ENCODE measurements around the gene NTN1. TPM values are rescaled to one million over a fixed set of nuclear protein-coding genes. Genes with fewer than 3 reads are reported as not detected.

The NTN1 gene
- total RNA-seq, 3 donors from 2014 or later, result 2.2 to 3.7 (median 3.3) TPM

GRCh38 chr17:9035249-9035648 is 13.9 kb downstream of the NTN1 start:
- no peak overlapping the region for H3K4me3 ChIP-seq

DNA sequence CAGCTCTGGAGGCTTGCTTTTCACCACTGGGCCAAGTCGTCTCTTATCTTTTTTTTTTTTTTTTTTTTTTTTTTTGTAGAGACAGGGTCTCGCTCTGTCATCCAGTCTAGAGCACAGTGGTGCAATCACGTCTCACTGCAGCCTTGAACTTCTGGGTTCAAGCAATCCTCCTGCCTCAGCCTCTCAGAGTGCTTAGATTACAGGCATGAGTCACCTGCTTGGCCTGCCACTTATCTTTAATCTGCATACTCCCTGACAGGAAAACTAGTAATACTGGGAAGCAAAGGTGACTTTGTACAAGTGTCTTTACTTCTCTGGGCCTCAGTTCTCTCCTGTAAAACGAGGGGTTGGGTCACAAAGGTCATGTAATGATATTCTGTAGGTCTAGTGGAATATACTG is 15.0 kb downstream of the NTN1 start:
- no peaks in the 10 kb centered on the region for H3K4me1 ChIP-seq
- intact Hi-C loops (cut with DNase I; ENCODE audit: low total_unique reads), result no loop called here
- TF ChIP-seq POLR2A (IDR thresholded peaks at IDR 0.05) (no peak), POLR2AphosphoS5 (IDR thresholded peaks at IDR 0.05) (no peak)
- TF ChIP-seq, protein P1, sequence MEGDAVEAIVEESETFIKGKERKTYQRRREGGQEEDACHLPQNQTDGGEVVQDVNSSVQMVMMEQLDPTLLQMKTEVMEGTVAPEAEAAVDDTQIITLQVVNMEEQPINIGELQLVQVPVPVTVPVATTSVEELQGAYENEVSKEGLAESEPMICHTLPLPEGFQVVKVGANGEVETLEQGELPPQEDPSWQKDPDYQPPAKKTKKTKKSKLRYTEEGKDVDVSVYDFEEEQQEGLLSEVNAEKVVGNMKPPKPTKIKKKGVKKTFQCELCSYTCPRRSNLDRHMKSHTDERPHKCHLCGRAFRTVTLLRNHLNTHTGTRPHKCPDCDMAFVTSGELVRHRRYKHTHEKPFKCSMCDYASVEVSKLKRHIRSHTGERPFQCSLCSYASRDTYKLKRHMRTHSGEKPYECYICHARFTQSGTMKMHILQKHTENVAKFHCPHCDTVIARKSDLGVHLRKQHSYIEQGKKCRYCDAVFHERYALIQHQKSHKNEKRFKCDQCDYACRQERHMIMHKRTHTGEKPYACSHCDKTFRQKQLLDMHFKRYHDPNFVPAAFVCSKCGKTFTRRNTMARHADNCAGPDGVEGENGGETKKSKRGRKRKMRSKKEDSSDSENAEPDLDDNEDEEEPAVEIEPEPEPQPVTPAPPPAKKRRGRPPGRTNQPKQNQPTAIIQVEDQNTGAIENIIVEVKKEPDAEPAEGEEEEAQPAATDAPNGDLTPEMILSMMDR (IDR thresholded peaks at IDR 0.05), result no peak
- no peak overlapping the region for H3K27ac ChIP-seq
- no peak for DNase-seq (ENCODE audit: low spot score in 2 of 2)
- H3K4me3 ChIP-seq, result no peak overlapping the region
- H3K27me3 ChIP-seq, result no peaks in the 10 kb centered on the region
- no peaks in the 10 kb centered on the region for H3K36me3 ChIP-seq
- H3K9me3 ChIP-seq, result no peaks in the 10 kb centered on the region

More at GRCh38 chr17:9035249-9035648, 13.9 kb downstream of the NTN1 start:
- no peaks in the 10 kb centered on the region for H3K4me1 ChIP-seq
- H3K27me3 ChIP-seq, result no peaks in the 10 kb centered on the region
- no peaks in the 10 kb centered on the region for H3K36me3 ChIP-seq
- intact Hi-C loops (cut with DNase I; ENCODE audit: low total_unique reads), result no loop called here
- no peak overlapping the region for H3K27ac ChIP-seq
- no peaks in the 10 kb centered on the region for H3K9me3 ChIP-seq
- TF ChIP-seq, protein P1 (IDR thresholded peaks at IDR 0.05), result no peak
- TF ChIP-seq POLR2AphosphoS5 (IDR thresholded peaks at IDR 0.05) (no peak), POLR2A (IDR thresholded peaks at IDR 0.05) (no peak)
- DNase-seq (ENCODE audit: low spot score in 2 of 2), result no peak

DNA sequence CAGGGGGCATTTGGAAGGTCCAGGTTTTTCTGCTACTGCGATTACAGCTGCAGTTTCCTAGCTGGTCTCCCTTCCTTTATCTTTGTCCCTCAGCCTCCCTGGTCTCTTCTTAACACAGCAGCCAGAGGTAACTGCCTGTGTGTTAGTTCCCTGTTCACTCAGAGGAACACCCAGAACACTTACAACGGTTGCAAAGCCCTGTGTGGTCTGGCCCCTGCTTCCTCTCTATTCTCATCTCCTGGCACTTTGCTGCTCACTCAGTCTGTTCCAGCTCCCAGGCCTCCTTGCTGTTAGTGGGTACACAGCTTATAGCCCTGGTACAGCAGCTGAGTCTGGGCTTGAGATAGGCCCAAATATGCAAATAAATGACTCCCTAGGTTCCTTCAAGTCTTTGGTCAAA is 16.4 kb downstream of the NTN1 start:
- H3K4me3 ChIP-seq, result no peak overlapping the region
- no peaks in the 10 kb centered on the region for H3K4me1 ChIP-seq
- DNase-seq (ENCODE audit: low spot score in 2 of 2), result no peak
- TF ChIP-seq, protein P1 (IDR thresholded peaks at IDR 0.05), result no peak
- no peak for TF ChIP-seq POLR2AphosphoS5 (IDR thresholded peaks at IDR 0.05)
- TF ChIP-seq POLR2A (IDR thresholded peaks at IDR 0.05), result no peak
- intact Hi-C loops (cut with DNase I; ENCODE audit: low total_unique reads), result no loop called here
- H3K27ac ChIP-seq, result no peak overlapping the region
- no peaks in the 10 kb centered on the region for H3K9me3 ChIP-seq
- H3K36me3 ChIP-seq, result no peaks in the 10 kb centered on the region
- no peaks in the 10 kb centered on the region for H3K27me3 ChIP-seq

DNA sequence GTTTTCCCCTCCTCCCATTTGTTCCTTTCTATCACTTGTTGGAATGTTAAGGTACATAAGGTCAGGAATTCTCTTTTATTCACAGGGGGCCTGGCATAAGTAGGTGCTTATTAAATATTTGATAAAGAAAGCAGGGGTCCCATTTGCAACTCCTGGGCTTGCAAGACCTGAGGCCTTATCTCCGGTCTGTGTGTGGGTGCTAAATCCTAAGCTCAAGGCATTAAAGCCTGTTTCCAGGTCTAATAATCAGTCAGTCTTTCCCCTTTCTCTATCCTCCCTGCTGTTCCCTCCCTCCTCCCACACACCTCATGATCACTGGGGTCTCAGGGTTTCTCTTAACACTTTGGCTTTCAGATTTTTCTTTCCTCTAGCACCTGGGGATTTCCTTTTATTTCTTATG is 17.1 kb downstream of the NTN1 start:
- no peaks in the 10 kb centered on the region for H3K27me3 ChIP-seq
- TF ChIP-seq POLR2AphosphoS5 (IDR thresholded peaks at IDR 0.05), result no peak
- TF ChIP-seq, protein P1 (IDR thresholded peaks at IDR 0.05), result no peak
- no peak for TF ChIP-seq POLR2A (IDR thresholded peaks at IDR 0.05)
- DNase-seq (ENCODE audit: low spot score in 2 of 2), result no peak
- no peak overlapping the region for H3K27ac ChIP-seq
- no peaks in the 10 kb centered on the region for H3K4me1 ChIP-seq
- intact Hi-C loops (cut with DNase I; ENCODE audit: low total_unique reads), result no loop called here
- H3K9me3 ChIP-seq, result no peaks in the 10 kb centered on the region
- H3K4me3 ChIP-seq, result no peak overlapping the region
- no peaks in the 10 kb centered on the region for H3K36me3 ChIP-seq

- TF ChIP-seq POLR2AphosphoS5 (IDR thresholded peaks at IDR 0.05) (no peak), POLR2A (IDR thresholded peaks at IDR 0.05) (no peak)
- TF ChIP-seq, protein P1 (IDR thresholded peaks at IDR 0.05), result no peak
- H3K27me3 ChIP-seq, result no peaks in the 10 kb centered on the region
- no peak overlapping the region for H3K4me3 ChIP-seq
- no peaks in the 10 kb centered on the region for H3K4me1 ChIP-seq
- H3K36me3 ChIP-seq, result no peaks in the 10 kb centered on the region
- intact Hi-C loops (cut with DNase I; ENCODE audit: low total_unique reads), result no loop called here
- no peak for DNase-seq (ENCODE audit: low spot score in 2 of 2)
- no peak overlapping the region for H3K27ac ChIP-seq
- peaks cover 0 to 12% of the 10 kb centered on the region in 2 donors for H3K9me3 ChIP-seq
Observed at GRCh38 chr17:9044772-9045463, 23.6 kb downstream of the NTN1 start.

Data from breast epithelium (tissue), 4 donors.